ENCODE measurements around the gene DGKE. TPM values are rescaled to one million over a fixed set of nuclear protein-coding genes. Genes with fewer than 3 reads are reported as not detected.

Gene DGKE
- total RNA-seq, 1 experiment from 2014 or later, result 8.5 TPM

- TF ChIP-seq ZSCAN18 (CRISPR knock-in tag; IDR thresholded peaks at IDR 0.05), result no peak
- no peak for TF ChIP-seq OVOL2 (CRISPR knock-in tag; IDR thresholded peaks at IDR 0.05; ENCODE audit: borderline replicate concordance)
- no peak for TF ChIP-seq JAZF1 (CRISPR knock-in tag; IDR thresholded peaks at IDR 0.05)
- TF ChIP-seq HMGXB4 (CRISPR knock-in tag; IDR thresholded peaks at IDR 0.05), result peak; percentile 31; the same call in 1 of the 2 replicates
- TF ChIP-seq ZNF138 (CRISPR knock-in tag; conservative IDR thresholded peaks at IDR 0.05), result no peak
- TF ChIP-seq ZNF281 (CRISPR knock-in tag; IDR thresholded peaks at IDR 0.05), result no peak
- TF ChIP-seq ATF3 (CRISPR knock-in tag; conservative IDR thresholded peaks at IDR 0.05), result no peak
- TF ChIP-seq FOXP1 (CRISPR knock-in tag; IDR thresholded peaks at IDR 0.05; ENCODE audit: borderline replicate concordance), result peak; percentile 77
- TF ChIP-seq EMX1 (CRISPR knock-in tag; IDR thresholded peaks at IDR 0.05), result no peak
- no peak for TF ChIP-seq ATF6 (CRISPR knock-in tag; IDR thresholded peaks at IDR 0.05)
Observed at GRCh38 chr17:56913867-56914580, 80.1 kb downstream of the DGKE start, which contains the start of gene TRIM25 (continued).

GRCh38 chr17:56914581-56915273, 80.8 kb downstream of the DGKE start:
- CTCF ChIA-PET, result interaction anchor here (0.7 to 2.3 kb wide), 6 partner anchors 20 to 869 kb away, joined by 3 to 9 read pairs (median 4); no protein-coding TSS in a partner anchor
- no peak for DNase-seq (ENCODE audit: low spot score)
- Mint-ChIP-seq H3K9me3 (peaks cover 15% of the 10 kb centered on the region), H3K4me1 (peaks cover 18% of the 10 kb centered on the region), H3K27me3 (ENCODE audit: low read depth) (peaks cover 20% of the 10 kb centered on the region), H3K36me3 (peaks cover 7% of the 10 kb centered on the region), H3K27ac (peak overlapping the region; percentile 2; the same call in 1 of the 2 replicates), H3K4me3 (peak overlapping the region; percentile 88)
- ATAC-seq, result no peak
- POLR2A ChIA-PET, result interaction anchor here (0.6 to 1.2 kb wide), 5 partner anchors 9 to 258 kb away, joined by 3 to 5 read pairs (median 3); partner anchors contain the start of gene SCPEP1
- TF ChIP-seq ZNF396 (CRISPR knock-in tag; IDR thresholded peaks at IDR 0.05; ENCODE audit: borderline replicate concordance), result no peak
- TF ChIP-seq USF2 (CRISPR knock-in tag; IDR thresholded peaks at IDR 0.05), result no peak
- no peak for TF ChIP-seq SOX15 (CRISPR knock-in tag; IDR thresholded peaks at IDR 0.05)
- no peak for TF ChIP-seq HMGXB4 (CRISPR knock-in tag; IDR thresholded peaks at IDR 0.05)
- no peak for TF ChIP-seq RELA (CRISPR knock-in tag; IDR thresholded peaks at IDR 0.05; ENCODE audit: borderline replicate concordance)
- no peak for TF ChIP-seq FOXK1 (CRISPR knock-in tag; IDR thresholded peaks at IDR 0.05)
- no peak for TF ChIP-seq MYBL2 (CRISPR knock-in tag; IDR thresholded peaks at IDR 0.05)
- no peak for TF ChIP-seq MAX (CRISPR knock-in tag; IDR thresholded peaks at IDR 0.05)

Data from WTC11 (cell line).